Measurements from ENCODE around the gene TSPAN7. TPM values are rescaled to one million over a fixed set of nuclear protein-coding genes. Genes with fewer than 3 reads are reported as not detected.

TSPAN7 gene
- total RNA-seq, 1 experiment from 2014 or later, result not detected

- no peaks in the 10 kb centered on the region for H3K4me1 ChIP-seq (ENCODE audit: insufficient read depth, low read length)
- BruUV-seq (replicated peaks), result no TSS peak
- H2AFZ ChIP-seq (ENCODE audit: low read length), result no peak overlapping the region
- CTCF ChIA-PET, result no interaction called here
- TF ChIP-seq EZH2phosphoT487 (IDR thresholded peaks at IDR 0.05; ENCODE audit: borderline replicate concordance, low read length), result no peak
- H3K9me3 ChIP-seq (ENCODE audit: low read length), result no peaks in the 10 kb centered on the region
- no peaks in the 10 kb centered on the region for H4K20me1 ChIP-seq (ENCODE audit: low read length)
- H3K27me3 ChIP-seq (ENCODE audit: low read length), result peaks cover 8% of the 10 kb centered on the region; the same call in 1 of the 2 replicates
- no peaks in the 10 kb centered on the region for H3K36me3 ChIP-seq (ENCODE audit: low read depth, low read length)
- H3K9ac ChIP-seq (ENCODE audit: low read length), result no peak overlapping the region
- no peak overlapping the region for H3K4me2 ChIP-seq (ENCODE audit: low read length)
- no peak for DNase-seq
- no peak overlapping the region for H3K27ac ChIP-seq (ENCODE audit: low read length)
- H3K9me2 ChIP-seq (replicated peaks; ENCODE audit: low read length), result no peaks in the 10 kb centered on the region
- intact Hi-C loops (cut with micrococcal nuclease), result no loop called here
- ATAC-seq, result no peak
- H3F3A ChIP-seq (ENCODE audit: low read length, unreplicated experiment), result no peaks in the 10 kb centered on the region
- POLR2A ChIA-PET (ENCODE audit: unreplicated experiment), result no interaction called here
- no peaks in the 10 kb centered on the region for H3K79me2 ChIP-seq (ENCODE audit: low read length)
- H3K4me3 ChIP-seq (ENCODE audit: low read length), result no peak overlapping the region
Observed at GRCh38 chrX:38577738-38578137, 16.4 kb downstream of the TSPAN7 start.

GRCh38 chrX:38578167-38578566 lies 16.8 kb downstream of the TSPAN7 start:
- no peaks in the 10 kb centered on the region for H3K9me3 ChIP-seq (ENCODE audit: low read length)
- intact Hi-C loops (cut with micrococcal nuclease), result no loop called here
- no peaks in the 10 kb centered on the region for H3F3A ChIP-seq (ENCODE audit: low read length, unreplicated experiment)
- TF ChIP-seq, protein P1, sequence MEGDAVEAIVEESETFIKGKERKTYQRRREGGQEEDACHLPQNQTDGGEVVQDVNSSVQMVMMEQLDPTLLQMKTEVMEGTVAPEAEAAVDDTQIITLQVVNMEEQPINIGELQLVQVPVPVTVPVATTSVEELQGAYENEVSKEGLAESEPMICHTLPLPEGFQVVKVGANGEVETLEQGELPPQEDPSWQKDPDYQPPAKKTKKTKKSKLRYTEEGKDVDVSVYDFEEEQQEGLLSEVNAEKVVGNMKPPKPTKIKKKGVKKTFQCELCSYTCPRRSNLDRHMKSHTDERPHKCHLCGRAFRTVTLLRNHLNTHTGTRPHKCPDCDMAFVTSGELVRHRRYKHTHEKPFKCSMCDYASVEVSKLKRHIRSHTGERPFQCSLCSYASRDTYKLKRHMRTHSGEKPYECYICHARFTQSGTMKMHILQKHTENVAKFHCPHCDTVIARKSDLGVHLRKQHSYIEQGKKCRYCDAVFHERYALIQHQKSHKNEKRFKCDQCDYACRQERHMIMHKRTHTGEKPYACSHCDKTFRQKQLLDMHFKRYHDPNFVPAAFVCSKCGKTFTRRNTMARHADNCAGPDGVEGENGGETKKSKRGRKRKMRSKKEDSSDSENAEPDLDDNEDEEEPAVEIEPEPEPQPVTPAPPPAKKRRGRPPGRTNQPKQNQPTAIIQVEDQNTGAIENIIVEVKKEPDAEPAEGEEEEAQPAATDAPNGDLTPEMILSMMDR (conservative IDR thresholded peaks at IDR 0.05; ENCODE audit: low read depth, low read length), result no peak
- TF ChIP-seq EZH2phosphoT487 (IDR thresholded peaks at IDR 0.05; ENCODE audit: borderline replicate concordance, low read length) (no peak), EZH2 (IDR thresholded peaks at IDR 0.05; ENCODE audit: low read length, unreplicated experiment) (no peak)
- CTCF ChIA-PET, result no interaction called here
- no peak overlapping the region for H3K4me3 ChIP-seq (ENCODE audit: low read length)
- no peaks in the 10 kb centered on the region for H3K79me2 ChIP-seq (ENCODE audit: low read length)
- no TSS peak for BruUV-seq (replicated peaks)
- H3K4me1 ChIP-seq (ENCODE audit: insufficient read depth, low read length), result no peaks in the 10 kb centered on the region
- POLR2A ChIA-PET (ENCODE audit: unreplicated experiment), result no interaction called here
- H3K36me3 ChIP-seq (ENCODE audit: low read depth, low read length), result no peaks in the 10 kb centered on the region
- no peak overlapping the region for H3K4me2 ChIP-seq (ENCODE audit: low read length)
- no peak overlapping the region for H3K27ac ChIP-seq (ENCODE audit: low read length)
- peaks cover 12% of the 10 kb centered on the region; the same call in 1 of the 2 replicates for H3K27me3 ChIP-seq (ENCODE audit: low read length)
- DNase-seq, result no peak
- no peak overlapping the region for H3K9ac ChIP-seq (ENCODE audit: low read length)
- H4K20me1 ChIP-seq (ENCODE audit: low read length), result no peaks in the 10 kb centered on the region
- ATAC-seq, result no peak
- H2AFZ ChIP-seq (ENCODE audit: low read length), result no peak overlapping the region
- H3K9me2 ChIP-seq (replicated peaks; ENCODE audit: low read length), result no peaks in the 10 kb centered on the region

DNA sequence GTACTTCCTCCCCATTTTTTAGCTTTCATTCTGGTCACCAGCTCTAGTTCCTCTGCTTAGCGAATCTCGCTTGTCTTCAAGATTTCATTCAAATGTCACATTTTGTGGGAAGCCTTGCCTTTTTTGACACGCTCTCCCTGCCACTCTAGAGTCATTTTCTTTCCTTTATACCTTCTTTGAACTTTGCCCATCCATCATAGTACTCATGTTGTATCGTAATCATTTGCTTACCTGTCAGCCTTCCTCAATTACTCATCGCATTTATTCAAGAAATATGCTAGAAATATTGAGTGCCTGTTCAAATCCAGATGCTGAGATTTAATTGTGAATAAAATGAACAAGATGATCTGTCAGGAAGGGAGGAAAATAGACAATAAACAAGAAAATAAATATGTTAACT lies 21.8 kb downstream of the TSPAN7 start:
- Histone ChIP-seq H3K9ac (ENCODE audit: low read length) (no peak overlapping the region), H2AFZ (ENCODE audit: low read length) (no peak overlapping the region), H3K9me2 (replicated peaks; ENCODE audit: low read length) (no peaks in the 10 kb centered on the region), H3K27me3 (ENCODE audit: low read length) (peaks cover 12% of the 10 kb centered on the region; the same call in 1 of the 2 replicates), H3K4me1 (ENCODE audit: insufficient read depth, low read length) (no peaks in the 10 kb centered on the region), H3K9me3 (ENCODE audit: low read length) (no peaks in the 10 kb centered on the region), H3K36me3 (ENCODE audit: low read depth, low read length) (no peaks in the 10 kb centered on the region), H4K20me1 (ENCODE audit: low read length) (no peaks in the 10 kb centered on the region), H3K4me2 (ENCODE audit: low read length) (no peak overlapping the region), H3F3A (ENCODE audit: low read length, unreplicated experiment) (no peaks in the 10 kb centered on the region), H3K79me2 (ENCODE audit: low read length) (no peaks in the 10 kb centered on the region), H3K4me3 (ENCODE audit: low read length) (no peak overlapping the region), H3K27ac (ENCODE audit: low read length) (no peak overlapping the region)
- no TSS peak for BruUV-seq (replicated peaks)
- ChIA-PET POLR2A (ENCODE audit: unreplicated experiment) (no interaction called here), CTCF (no interaction called here)
- TF ChIP-seq, protein P1 (conservative IDR thresholded peaks at IDR 0.05; ENCODE audit: low read depth, low read length), result no peak
- TF ChIP-seq EZH2phosphoT487 (IDR thresholded peaks at IDR 0.05; ENCODE audit: borderline replicate concordance, low read length) (no peak), EZH2 (IDR thresholded peaks at IDR 0.05; ENCODE audit: low read length, unreplicated experiment) (no peak)
- intact Hi-C loops (cut with micrococcal nuclease), result no loop called here
- DNase-seq (no peak), ATAC-seq (no peak)
